OCI-LY7 (cell line): Measurements from ENCODE around the gene DDX10. TPM values are rescaled to one million over a fixed set of nuclear protein-coding genes. Genes with fewer than 3 reads are reported as not detected.

Experiments
- BruUV-seq: library from RNA; stranded (reverse); fragments of 400-500 nt; replicated peaks from 2 replicates; lab custom pipeline; 2021; lab: Mats Ljungman, UMichigan
- CTCF ChIA-PET: fragments of 300-600 bp; sonication (Branson Sonifier 250); formaldehyde crosslinking; loops from one replicate; lab custom pipeline; 2022; ENCODE audit warnings: antibody characterized with exemption; ENCODE audit not compliant: unreplicated experiment; lab: Charles Lee
- POLR2A ChIA-PET: fragments of 300-600 bp; sonication (Branson Sonifier 250); formaldehyde crosslinking; loops from one replicate; lab custom pipeline; 2022; ENCODE audit warnings: antibody characterized with exemption; lab: Charles Lee
- DNase-seq: peaks from one replicate; pipeline ENCODE4 v3.0.0-alpha.2; 2015; ENCODE audit warnings: low spot score
- H2AFZ ChIP-seq: fragments of 200-600 bp; sonication (generic), shearing (Covaris generic); 2 replicates; pipeline ENCODE4 v1.6.1; 2014; ENCODE audit warnings: mild to moderate bottlenecking, antibody characterized with exemption, low read length, moderate library complexity
- H3K27ac ChIP-seq: fragments of 200-600 bp; sonication (generic); 2 replicates; pipeline ENCODE4 v1.5.1; 2014; ENCODE audit warnings: mixed run types, low read depth, mild to moderate bottlenecking, moderate library complexity, low read length, inconsistent platforms; ENCODE audit not compliant: poor library complexity, severe bottlenecking
- H3K36me3 ChIP-seq: fragments of 200-600 bp; sonication (generic); 2 replicates; pipeline ENCODE4 v1.6.1; 2014; ENCODE audit warnings: mild to moderate bottlenecking, antibody characterized with exemption, low read length, moderate library complexity, mixed read lengths; ENCODE audit not compliant: insufficient read depth
- H3K4me1 ChIP-seq: fragments of 200-600 bp; sonication (generic); 2 replicates; pipeline ENCODE4 v1.5.1; 2014; ENCODE audit warnings: mild to moderate bottlenecking, low read length; ENCODE audit not compliant: insufficient read depth, poor library complexity, severe bottlenecking
- H3K4me2 ChIP-seq: fragments of 200-600 bp; sonication (generic); 2 replicates; pipeline ENCODE4 v1.6.1; 2014; ENCODE audit warnings: mild to moderate bottlenecking, low read length
- H3K4me3 ChIP-seq: fragments of 200-600 bp; sonication (generic); 2 replicates; pipeline ENCODE4 v1.5.1; 2014; ENCODE audit warnings: mild to moderate bottlenecking, low read depth, low read length; ENCODE audit not compliant: poor library complexity, severe bottlenecking
- H3K79me2 ChIP-seq: fragments of 200-600 bp; sonication (generic); 2 replicates; pipeline ENCODE4 v1.6.1; 2016; ENCODE audit warnings: low read depth, mild to moderate bottlenecking, low read length, moderate library complexity, mixed read lengths; ENCODE audit not compliant: insufficient read depth
- H3K9me2 ChIP-seq: fragments of 200-600 bp; sonication (generic); 2 replicates; pipeline ENCODE4 v1.6.1; 2016; ENCODE audit warnings: mild to moderate bottlenecking, low read length, mixed read lengths; ENCODE audit not compliant: insufficient read depth
- H3K9me3 ChIP-seq: fragments of 200-600 bp; sonication (generic); 2 replicates; pipeline ENCODE4 v1.6.1; 2014; ENCODE audit warnings: mild to moderate bottlenecking, mixed run types, low read length, mixed read lengths
- H4K20me1 ChIP-seq: fragments of 200-600 bp; sonication (generic); 2 replicates; pipeline ENCODE4 v1.6.1; 2014; ENCODE audit warnings: mild to moderate bottlenecking, antibody characterized with exemption, low read length, moderate library complexity, mixed read lengths; ENCODE audit not compliant: insufficient read depth
- CTCF ChIP-seq: fragments of 200-600 bp; sonication (generic); conservative IDR thresholded peaks from 2 replicates; pipeline ENCODE4 v1.5.1; 2014; ENCODE audit warnings: mild to moderate bottlenecking, antibody characterized with exemption, low read length, moderate library complexity, mixed read lengths
- EZH2phosphoT487 ChIP-seq: fragments of 200-600 bp; sonication (generic); IDR thresholded peaks from 2 replicates; pipeline ENCODE4 v1.6.1; 2018; ENCODE audit warnings: low read depth, borderline replicate concordance, mild to moderate bottlenecking, mixed run types, antibody characterized with exemption, low read length, moderate library complexity, mixed read lengths
- intact Hi-C: fragments of 100-400 bp; cut with micrococcal nuclease; formaldehyde crosslinking; loops from one replicate; pipeline ENCODE4 v1.10.0; 2022; ENCODE audit not compliant: unreplicated experiment
- total RNA-seq, 2 experiments: library from RNA; depleted of rRNA in 1 of 2; stranded (reverse); fragments of >200 nt in 1 of 2; shearing (Covaris generic) in 1 of 2; gene quantifications; 2 replicates each; pipeline ENCODE4 v1.2.3, GENCODE V29; 2014 to 2022

Gene DDX10
- total RNA-seq, 2 experiments from 2014 or later, result 46.5 to 48.7 TPM

- Histone ChIP-seq H3K79me2 (no peaks in the 10 kb centered on the region), H3K27ac (no peak overlapping the region), H3K36me3 (peaks cover 9% of the 10 kb centered on the region; the same call in 1 of the 2 replicates), H3K4me1 (no peaks in the 10 kb centered on the region), H3K9me3 (no peaks in the 10 kb centered on the region), H3K4me2 (no peak overlapping the region), H2AFZ (no peak overlapping the region), H3K9me2 (no peaks in the 10 kb centered on the region), H4K20me1 (no peaks in the 10 kb centered on the region), H3K4me3 (no peak overlapping the region)
- BruUV-seq, result no TSS peak
- DNase-seq, result no peak
- intact Hi-C loops, result no loop called here
- POLR2A ChIA-PET, result interaction anchor here (1.0 kb wide), 1 partner anchor 13 kb away, joined by 3 read pairs; no protein-coding TSS in a partner anchor
- TF ChIP-seq EZH2phosphoT487 (no peak), CTCF (no peak)
- CTCF ChIA-PET, result no interaction called here
These were observed 236.5 kb downstream of the DDX10 start for GRCh38 chr11:108901359-108901758.

- DNase-seq, result no peak
- no peaks in the 10 kb centered on the region for H3K79me2 ChIP-seq
- intact Hi-C loops, result no loop called here
- TF ChIP-seq EZH2phosphoT487, result no peak
- no peak for TF ChIP-seq CTCF
- ChIA-PET CTCF (no interaction called here), POLR2A (no interaction called here)
- no peaks in the 10 kb centered on the region for H4K20me1 ChIP-seq
- peaks cover 9% of the 10 kb centered on the region; the same call in 1 of the 2 replicates for H3K36me3 ChIP-seq
- H3K4me2 ChIP-seq, result no peak overlapping the region
- no TSS peak for BruUV-seq
- H2AFZ ChIP-seq, result no peak overlapping the region
- no peak overlapping the region for H3K4me3 ChIP-seq
- no peaks in the 10 kb centered on the region for H3K9me3 ChIP-seq
- H3K9me2 ChIP-seq, result no peaks in the 10 kb centered on the region
- H3K4me1 ChIP-seq, result no peaks in the 10 kb centered on the region
- H3K27ac ChIP-seq, result no peak overlapping the region
These were observed 237.2 kb downstream of the DDX10 start for GRCh38 chr11:108902027-108902469.

- Histone ChIP-seq H3K9me3 (no peaks in the 10 kb centered on the region), H3K36me3 (no peaks in the 10 kb centered on the region), H3K4me1 (no peaks in the 10 kb centered on the region), H3K27ac (no peak overlapping the region), H2AFZ (no peak overlapping the region), H3K79me2 (no peaks in the 10 kb centered on the region), H4K20me1 (no peaks in the 10 kb centered on the region), H3K9me2 (no peaks in the 10 kb centered on the region), H3K4me3 (no peak overlapping the region), H3K4me2 (no peak overlapping the region)
- CTCF ChIA-PET, result no interaction called here
- intact Hi-C loops, result loop anchor here (2.0 kb wide), 1 partner anchor 14 kb away; no protein-coding TSS in a partner anchor
- no peak for TF ChIP-seq CTCF
- TF ChIP-seq EZH2phosphoT487, result no peak
- no peak for DNase-seq
- BruUV-seq, result no TSS peak
- POLR2A ChIA-PET, result interaction anchor here (0.6 kb wide), 1 partner anchor 612 kb away, joined by 6 read pairs; no protein-coding TSS in a partner anchor
These were observed 239.6 kb downstream of the DDX10 start for GRCh38 chr11:108904480-108904879.
